Measurements from ENCODE around the gene MATCAP1. TPM values are rescaled to one million over a fixed set of nuclear protein-coding genes. Genes with fewer than 3 reads are reported as not detected.

The MATCAP1 gene
- total and polyA plus RNA-seq, 2 of the 4 experiments (the other 2 are of a cell fraction): 8.2 to 43.9 TPM

GRCh38 chr16:67215706-67216105 lies 31.9 kb upstream of the MATCAP1 start:
- ChIA-PET CTCF (no interaction called here), POLR2A (ENCODE audit: unreplicated experiment) (no interaction called here)
- no peak overlapping the region for H2BK20ac ChIP-seq (ENCODE audit: low read depth, low read length)
- H4K5ac ChIP-seq (ENCODE audit: low read depth, low read length): no peak overlapping the region
- in situ Hi-C loops (cut with MboI; ENCODE audit: low sequenced_read_pairs) (no loop called here), dilution Hi-C loops (cut with HindIII; ENCODE audit: low sequenced_read_pairs, unreplicated experiment) (no loop called here), intact Hi-C loops (cut with micrococcal nuclease) (no loop called here)
- H2BK120ac ChIP-seq (ENCODE audit: low read depth, low read length): no peak overlapping the region
- ATAC-seq (ENCODE audit: low read depth) (no peak), DNase-seq (no peak)
- no peak overlapping the region for H2AK5ac ChIP-seq (ENCODE audit: low read depth, low read length)
- H3K9ac ChIP-seq (ENCODE audit: low read depth, low read length): no peak overlapping the region
- peaks cover 5% of the 10 kb centered on the region; the same call in 1 of the 2 replicates for H3K9me1 ChIP-seq (ENCODE audit: insufficient read depth, low read length)
- no peaks in the 10 kb centered on the region for H3K4me1 ChIP-seq (ENCODE audit: control insufficient read depth, insufficient read depth, low read length)
- H3K4me2 ChIP-seq (ENCODE audit: low read depth, low read length): no peak overlapping the region
- no peak overlapping the region for H3K23ac ChIP-seq (ENCODE audit: low read depth, low read length)
- H3K36me3 ChIP-seq (ENCODE audit: control insufficient read depth, insufficient read depth, low read length): peaks cover 4% of the 10 kb centered on the region; the same call in 1 of the 2 replicates
- no peak overlapping the region; a peak in 1 of 4 replicates for H4K8ac ChIP-seq (ENCODE audit: low read depth in 2 of 2, low read length in 2 of 2)
- no peaks in the 10 kb centered on the region for H4K20me1 ChIP-seq (ENCODE audit: insufficient read depth, low read length)
- H2BK15ac ChIP-seq (ENCODE audit: low read depth, low read length): no peak overlapping the region
- no peak overlapping the region for H4K91ac ChIP-seq (ENCODE audit: insufficient read depth, low read depth, low read length)
- no peak overlapping the region for H3K4ac ChIP-seq (ENCODE audit: low read depth, low read length)
- TF ChIP-seq CHD1 (IDR thresholded peaks at IDR 0.05; ENCODE audit: low read depth, low read length) (no peak), ELK1 (IDR thresholded peaks at IDR 0.05; ENCODE audit: borderline replicate concordance, low read depth, low read length) (no peak), RAD21 (IDR thresholded peaks at IDR 0.05; ENCODE audit: low read length) (no peak), MXI1 (IDR thresholded peaks at IDR 0.05; ENCODE audit: borderline replicate concordance, low read depth, low read length) (no peak), FOS (IDR thresholded peaks at IDR 0.05; ENCODE audit: low read depth, low read length) (no peak), USF2 (IDR thresholded peaks at IDR 0.05; ENCODE audit: low read depth, low read length) (no peak), RFX5 (IDR thresholded peaks at IDR 0.05; ENCODE audit: low read depth, low read length) (no peak), CTCF (conservative IDR thresholded peaks at IDR 0.05; ENCODE audit: low read depth, low read length) (no peak), CEBPB (IDR thresholded peaks at IDR 0.05; ENCODE audit: low read depth, low read length) (no peak), BHLHE40 (IDR thresholded peaks at IDR 0.05; ENCODE audit: low read depth, low read length) (no peak), MAFK (IDR thresholded peaks at IDR 0.05; ENCODE audit: low read depth, low read length) (no peak)
- H3K14ac ChIP-seq (replicated peaks; ENCODE audit: low read depth, low read length): no peak overlapping the region
- no peak overlapping the region for H3K18ac ChIP-seq (ENCODE audit: low read depth, low read length)
- BruUV-seq (replicated peaks): no TSS peak
- H3K56ac ChIP-seq (ENCODE audit: extremely low read depth, insufficient read depth, low read length): no peak overlapping the region
- 66% methylated on average over 5 of the region's 5 CpGs; no CpG with 5 or more reads in 1 of the 2 experiments for WGBS, 2 experiments (ENCODE audit: extremely low coverage in 2 of 2, insufficient read length in 1 of 2)
- no peak overlapping the region for H3K4me3 ChIP-seq (ENCODE audit: insufficient read depth, low read depth, low read length)
- H2BK5ac ChIP-seq (ENCODE audit: low read depth, low read length, poor library complexity, severe bottlenecking): no peak overlapping the region
- H2AFZ ChIP-seq (replicated peaks; ENCODE audit: low read length, poor library complexity): no peak overlapping the region
- H3K27ac ChIP-seq (ENCODE audit: insufficient read depth, low read length): no peak overlapping the region
- H3K9me3 ChIP-seq (ENCODE audit: control insufficient read depth, insufficient read depth, low read length): no peaks in the 10 kb centered on the region
- H3K79me1 ChIP-seq (ENCODE audit: low read depth in 1 of 2, low read length in 2 of 2): no peaks in the 10 kb centered on the region; a peak in 1 of 4 replicates
- H3K27me3 ChIP-seq (ENCODE audit: control insufficient read depth, insufficient read depth, low read length): no peaks in the 10 kb centered on the region
- H2AK9ac ChIP-seq (replicated peaks; ENCODE audit: low read depth, low read length, poor library complexity): no peak overlapping the region

Data from IMR-90 (cell line).